CD14-positive monocyte (primary cell): ENCODE data around the gene ADGRL3. TPM values are rescaled to one million over a fixed set of nuclear protein-coding genes. Genes with fewer than 3 reads are reported as not detected.

Source experiments
- DNase-seq, 3 donors: peaks; one replicate each; pipeline ENCODE4 v3.0.0-alpha.2; 2011 to 2022
- H2AFZ ChIP-seq: 2 replicates; pipeline ENCODE4 v1.6.0; 2012; ENCODE audit warnings: mild to moderate bottlenecking, low read depth, low read length, inconsistent platforms; ENCODE audit not compliant: insufficient read depth, poor library complexity, severe bottlenecking
- H3K27ac ChIP-seq, 2 donors: 1 replicate in 1 of 2; 2 replicates in 1 of 2; pipeline ENCODE4 v1.5.1; 2012 to 2013; ENCODE audit warnings: low read length in 2 of 2, control low read depth in 1 of 2, inconsistent platforms in 1 of 2, low read depth in 1 of 2, mild to moderate bottlenecking in 1 of 2
- H3K27me3 ChIP-seq, 2 donors: one replicate each; pipeline versions ENCODE4 v1.6.0 to v1.6.1; 2011 to 2013; ENCODE audit warnings: low read length in 2 of 2; ENCODE audit not compliant: control insufficient read depth in 2 of 2, insufficient read depth in 2 of 2
- H3K36me3 ChIP-seq, 2 donors: replicated peaks in 1 of 2; 1 replicate in 1 of 2; 2 replicates in 1 of 2; pipeline versions ENCODE4 v1.5.1 to v1.6.1; 2012 to 2013; ENCODE audit warnings: low read length in 2 of 2, control low read depth in 1 of 2, inconsistent platforms in 1 of 2, mild to moderate bottlenecking in 1 of 2; ENCODE audit not compliant: insufficient read depth in 2 of 2, control insufficient read depth in 1 of 2
- H3K4me1 ChIP-seq, 2 donors: 1 replicate in 1 of 2; 2 replicates in 1 of 2; pipeline versions ENCODE4 v1.5.1 to v1.6.1; 2012 to 2013; ENCODE audit warnings: low read length in 2 of 2, control low read depth in 1 of 2, inconsistent platforms in 1 of 2, mild to moderate bottlenecking in 1 of 2, moderate library complexity in 1 of 2; ENCODE audit not compliant: insufficient read depth in 2 of 2, control insufficient read depth in 1 of 2
- H3K4me2 ChIP-seq: replicated peaks from 2 replicates; pipeline ENCODE3; 2012; ENCODE audit warnings: low read length, moderate library complexity, mild to moderate bottlenecking; ENCODE audit not compliant: poor library complexity, severe bottlenecking; ENCODE audit errors: extremely low read depth
- H3K4me3 ChIP-seq, 3 experiments: fragments of 200-600 bp in 1 of 3; sonication (generic) in 1 of 3; replicated peaks in 1 of 3; 1 replicate in 2 of 3; 2 replicates in 1 of 3; pipeline ENCODE4 v1.5.1; 2011 to 2013; ENCODE audit warnings: low read length in 3 of 3, mild to moderate bottlenecking in 3 of 3, control low read depth in 2 of 3, low read depth in 2 of 3, inconsistent platforms in 1 of 3, moderate library complexity in 1 of 3
- H3K79me2 ChIP-seq: 2 replicates; pipeline ENCODE4 v1.6.0; 2012; ENCODE audit warnings: mild to moderate bottlenecking, control low read depth, inconsistent platforms, low read length, moderate library complexity; ENCODE audit not compliant: insufficient read depth
- H3K9ac ChIP-seq: 2 replicates; pipeline ENCODE4 v1.6.0; 2017; ENCODE audit warnings: low read length, mild to moderate bottlenecking; ENCODE audit not compliant: insufficient read depth, poor library complexity, severe bottlenecking
- H3K9me3 ChIP-seq, 2 donors: replicated peaks in 1 of 2; 1 replicate in 1 of 2; 2 replicates in 1 of 2; pipeline versions ENCODE4 v1.5.1 to v1.6.1; 2012 to 2013; ENCODE audit warnings: low read length in 2 of 2, control low read depth in 1 of 2; ENCODE audit not compliant: control insufficient read depth in 1 of 2, insufficient read depth in 1 of 2
- H4K20me1 ChIP-seq: 2 replicates; pipeline ENCODE4 v1.6.0; 2012; ENCODE audit warnings: mild to moderate bottlenecking, low read length, control low read depth, moderate library complexity; ENCODE audit not compliant: insufficient read depth
- H3K27ac Mint-ChIP-seq, 7 donors: one replicate each; pipeline ENCODE4 v1.8.0; 2020; ENCODE audit warnings: mild to moderate bottlenecking in 7 of 7, mixed read lengths in 7 of 7, moderate library complexity in 6 of 7, inconsistent platforms in 2 of 7
- H3K27me3 Mint-ChIP-seq, 3 donors: one replicate each; pipeline ENCODE4 v1.8.0; 2021 to 2022; ENCODE audit warnings: low read depth in 3 of 3, mild to moderate bottlenecking in 3 of 3, mixed read lengths in 3 of 3, moderate library complexity in 3 of 3, inconsistent platforms in 1 of 3
- H3K36me3 Mint-ChIP-seq, 2 donors: one replicate each; pipeline ENCODE4 v1.8.0; 2020; ENCODE audit warnings: mixed read lengths in 2 of 2, inconsistent platforms in 1 of 2, mild to moderate bottlenecking in 1 of 2
- H3K4me1 Mint-ChIP-seq: one replicate; pipeline ENCODE4 v1.8.0; 2020; ENCODE audit warnings: mild to moderate bottlenecking, mixed read lengths
- H3K4me3 Mint-ChIP-seq, 2 donors: one replicate each; pipeline ENCODE4 v1.8.0; 2020; ENCODE audit warnings: mild to moderate bottlenecking in 2 of 2, mixed read lengths in 2 of 2, moderate library complexity in 1 of 2
- H3K9me3 Mint-ChIP-seq, 7 donors: one replicate each; pipeline ENCODE4 v1.8.0; 2020 to 2022; ENCODE audit warnings: mixed read lengths in 7 of 7, mild to moderate bottlenecking in 6 of 7, moderate library complexity in 6 of 7, inconsistent platforms in 2 of 7
- CTCF ChIP-seq: fragments of 200-600 bp; IDR thresholded peaks from one replicate; pipeline ENCODE4 v1.8.0; 2022; ENCODE audit warnings: antibody characterized with exemption, mild to moderate bottlenecking
- WGBS: methylation state at CpG from one replicate; pipeline ENCODE4 v1.1.5; 2013; ENCODE audit warnings: missing lambda C conversion rate; ENCODE audit not compliant: insufficient coverage; 5-methylcytosine and 5-hydroxymethylcytosine counted together
- intact Hi-C, 2 donors: fragments of 100-400 bp; cut with micrococcal nuclease; formaldehyde crosslinking; loops; one replicate each; pipeline versions ENCODE4 v1.15.0 to v1.15.1; 2023
- polyA plus RNA-seq, 3 donors: library from polyadenylated mRNA; depleted of rRNA in 1 of 3; unstranded in 2 of 3; stranded (reverse) in 1 of 3; fragments of 300-500 nt in 2 of 3; fragments of >200 nt in 1 of 3; fragmentation: Illumina TruSeq in 2 of 3; gene quantifications; 1 replicate in 2 of 3; 2 replicates in 1 of 3; pipeline ENCODE4 v1.2.3, GENCODE V29; 2012 to 2021

Gene ADGRL3
- polyA plus RNA-seq, 3 donors = not detected

- no peaks in the 10 kb centered on the region for H3K27me3 ChIP-seq
- Mint-ChIP-seq H3K36me3 (no peaks in the 10 kb centered on the region), H3K4me1 (no peaks in the 10 kb centered on the region), H3K27ac (no peak overlapping the region), H3K27me3 (peaks cover 0 to 2% (median 0%) of the 10 kb centered on the region in 3 donors), H3K9me3 (peaks cover 0 to 4% (median 1%) of the 10 kb centered on the region in 7 donors), H3K4me3 (no peak overlapping the region)
- no peaks in the 10 kb centered on the region for H3K9me3 ChIP-seq
- DNase-seq = no peak
- WGBS = no CpG with 5 or more reads among the region's 2 CpGs
- no peaks in the 10 kb centered on the region for H3K36me3 ChIP-seq
- intact Hi-C loops = no loop called here
- no peaks in the 10 kb centered on the region for H3K4me1 ChIP-seq
- H3K9ac ChIP-seq = no peak overlapping the region
- no peak overlapping the region for H3K27ac ChIP-seq
- TF ChIP-seq CTCF = no peak
- no peaks in the 10 kb centered on the region for H3K79me2 ChIP-seq
- no peak overlapping the region for H3K4me3 ChIP-seq
- no peak overlapping the region for H2AFZ ChIP-seq
- H4K20me1 ChIP-seq = no peaks in the 10 kb centered on the region
- H3K4me2 ChIP-seq = no peak overlapping the region
These were observed 792.2 kb downstream of the ADGRL3 start for GRCh38 chr4:61992351-61992750.

DNA sequence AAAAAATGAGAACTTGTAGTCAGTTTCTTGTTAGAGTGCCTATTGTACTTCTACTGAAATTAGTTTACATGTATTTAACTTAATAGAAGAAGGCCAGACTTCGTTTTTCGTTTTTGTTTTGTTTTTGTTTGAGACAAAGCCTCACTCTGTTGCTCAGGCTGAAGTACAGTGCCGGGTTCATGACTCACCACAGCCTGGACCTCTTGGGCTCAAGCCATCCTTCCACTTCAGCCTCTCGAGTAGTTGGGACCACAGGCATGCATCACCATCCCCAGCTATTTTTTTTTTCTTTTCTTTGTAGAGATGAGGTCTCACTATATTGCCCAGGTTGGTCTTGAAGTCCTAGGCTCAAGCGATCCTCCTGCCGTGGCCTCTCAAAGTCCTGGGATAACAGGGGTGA is 793.9 kb downstream of the ADGRL3 start:
- Histone ChIP-seq H3K4me3 (no peak overlapping the region), H3K27me3 (no peaks in the 10 kb centered on the region), H3K9ac (no peak overlapping the region), H3K4me1 (no peaks in the 10 kb centered on the region), H3K4me2 (no peak overlapping the region), H3K9me3 (no peaks in the 10 kb centered on the region), H3K27ac (no peak overlapping the region), H3K79me2 (no peaks in the 10 kb centered on the region), H2AFZ (no peak overlapping the region), H4K20me1 (no peaks in the 10 kb centered on the region), H3K36me3 (no peaks in the 10 kb centered on the region)
- Mint-ChIP-seq H3K4me3 (no peak overlapping the region), H3K9me3 (peaks cover 0 to 4% (median 1%) of the 10 kb centered on the region in 7 donors), H3K4me1 (no peaks in the 10 kb centered on the region), H3K27ac (no peak overlapping the region), H3K27me3 (peaks cover 0 to 2% (median 0%) of the 10 kb centered on the region in 3 donors), H3K36me3 (no peaks in the 10 kb centered on the region)
- no peak for TF ChIP-seq CTCF
- intact Hi-C loops = no loop called here
- 100% methylated on average over 1 of the region's 6 CpGs for WGBS
- DNase-seq = no peak
